HG02840 (cell line): ENCODE measurements around the gene ATMIN.
A peak's percentile ranks its signal among the peaks of the same experiment; 100 is the strongest.

ENCODE experiments used
- ATAC-seq: cut with Tn5 transposase; IDR thresholded peaks from one replicate; pipeline ENCODE4 v1.9.1; 2021; ENCODE audit warnings: mild to moderate bottlenecking, moderate library complexity, moderate number of reproducible peaks; ENCODE audit not compliant: unreplicated experiment, low FRiP score

ATMIN gene

GRCh38 chr16:81035398-81035974 is at the start of gene ATMIN:
ATMIN (plus strand) TSS chr16:81035842; CDS start chr16:81035871, 29 bp downstream.
- peak; percentile 78 for ATAC-seq

DNA sequence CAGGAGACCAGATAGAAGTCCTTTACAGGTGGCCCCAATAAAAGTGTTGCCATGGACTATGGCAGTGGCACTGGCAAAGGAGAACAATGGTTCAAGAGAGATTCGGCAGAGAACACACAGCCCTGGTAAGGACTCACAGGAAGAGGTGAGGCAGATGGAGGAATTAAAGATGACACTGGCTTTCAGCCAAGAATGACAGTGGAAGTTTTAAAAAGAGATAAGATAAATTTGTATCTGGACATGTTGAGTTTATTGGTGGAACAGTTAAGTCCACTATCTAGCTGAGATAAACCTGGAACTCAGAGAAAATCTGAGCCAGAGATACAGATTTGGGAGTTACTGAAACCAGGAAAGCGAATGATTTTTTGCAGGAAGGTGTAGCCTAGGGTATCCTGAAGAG is 49.1 kb upstream of the ATMIN start:
- no peak for ATAC-seq

GRCh38 chr16:80988756-80989155 is 46.9 kb upstream of the ATMIN start:
- ATAC-seq: no peak

GRCh38 chr16:80989801-80990200 is 45.8 kb upstream of the ATMIN start:
- ATAC-seq: no peak

GRCh38 chr16:80990577-80990976 is 45.1 kb upstream of the ATMIN start:
- no peak for ATAC-seq

GRCh38 chr16:80990978-80991377 is 44.7 kb upstream of the ATMIN start:
- ATAC-seq: no peak

- ATAC-seq: no peak
Observed at GRCh38 chr16:80991792-80992430, 43.7 kb upstream of the ATMIN start.

GRCh38 chr16:80992676-80993293 is 42.9 kb upstream of the ATMIN start:
- ATAC-seq: no peak

DNA sequence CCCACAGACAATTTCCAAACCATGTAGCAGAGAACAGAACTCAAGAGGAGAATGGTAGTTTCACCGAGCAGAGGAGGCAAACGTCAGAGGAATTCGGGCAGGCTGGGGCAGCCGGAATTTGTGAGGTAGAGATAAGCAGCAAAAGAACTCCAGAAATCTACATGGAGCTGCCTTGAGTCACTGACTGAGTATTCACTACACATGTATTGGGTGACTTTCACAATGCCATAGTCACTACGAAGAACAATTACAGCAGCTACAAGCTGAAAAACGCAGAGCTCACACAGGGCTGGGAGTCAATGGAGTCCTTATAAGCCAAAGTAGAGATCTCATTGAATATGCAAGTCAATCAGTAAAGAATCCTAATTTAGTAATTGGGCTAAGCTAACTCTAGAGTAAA is 42.3 kb upstream of the ATMIN start:
- no peak for ATAC-seq

- ATAC-seq: no peak
Observed at GRCh38 chr16:80993834-80994233, 41.8 kb upstream of the ATMIN start.

GRCh38 chr16:80994451-80994850 is 41.2 kb upstream of the ATMIN start:
- ATAC-seq: no peak

DNA sequence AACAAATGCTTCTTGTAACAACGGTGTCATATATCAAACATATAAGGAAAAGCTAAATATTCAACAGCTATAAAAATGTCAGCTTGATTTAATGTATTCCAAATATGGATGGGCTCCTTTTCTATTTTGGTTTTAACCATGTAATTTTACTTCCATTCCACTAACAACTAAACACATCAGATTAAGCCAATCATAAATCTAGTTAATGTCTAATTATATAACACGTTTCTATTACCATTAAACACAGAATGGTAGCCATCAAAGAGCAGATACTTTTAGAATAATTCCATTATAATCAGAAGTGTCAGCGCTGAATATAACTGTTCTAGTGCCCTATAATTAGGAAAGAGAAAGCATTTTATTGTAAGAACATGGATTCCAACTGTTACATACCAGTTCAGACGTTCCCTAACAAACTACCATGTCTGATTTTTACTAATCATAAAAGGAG is 38.9 kb upstream of the ATMIN start:
- ATAC-seq: no peak

- peak; percentile 67 for ATAC-seq
Observed at GRCh38 chr16:80997139-80997798, 38.4 kb upstream of the ATMIN start.

- no peak for ATAC-seq
Observed at GRCh38 chr16:80997964-80998620, 37.5 kb upstream of the ATMIN start.

DNA sequence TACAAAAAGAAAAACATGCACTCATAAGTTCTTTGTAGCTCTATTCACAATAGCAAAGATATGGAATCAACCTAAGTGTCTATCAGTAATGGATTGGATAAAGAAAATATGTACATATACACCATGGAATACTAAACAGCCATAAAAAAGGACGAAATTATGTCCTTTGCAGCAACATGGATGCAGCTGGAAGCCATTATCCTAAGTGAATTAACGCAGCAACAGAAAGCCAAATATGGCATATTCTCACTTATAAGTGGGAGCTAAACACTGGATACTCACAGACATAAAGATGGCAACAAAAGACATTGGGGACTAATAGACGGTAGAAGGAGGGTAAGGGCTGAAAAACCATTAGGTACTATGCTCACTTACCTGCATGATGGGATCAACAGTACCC is 34.8 kb upstream of the ATMIN start:
- no peak for ATAC-seq

GRCh38 chr16:81001330-81001729 is 34.3 kb upstream of the ATMIN start:
- ATAC-seq: no peak

DNA sequence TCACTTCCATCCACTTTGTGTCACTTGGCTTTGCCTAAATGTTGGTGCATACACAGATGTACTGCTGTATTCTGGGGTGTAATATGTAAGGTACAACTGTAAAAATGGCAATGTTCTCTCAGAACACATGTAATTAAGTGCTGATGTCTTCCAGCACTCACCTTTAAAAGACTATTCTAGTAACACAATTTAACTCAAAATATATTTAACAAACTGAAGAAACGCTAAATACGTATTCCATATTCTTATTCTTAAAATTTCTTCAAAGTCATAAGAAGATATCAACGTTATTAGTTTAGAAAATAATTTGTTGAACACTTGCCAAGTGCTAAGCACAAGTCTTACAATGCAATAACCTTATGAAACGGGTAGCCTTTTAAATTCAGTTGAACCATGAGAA is 32.6 kb upstream of the ATMIN start:
- no peak for ATAC-seq

DNA sequence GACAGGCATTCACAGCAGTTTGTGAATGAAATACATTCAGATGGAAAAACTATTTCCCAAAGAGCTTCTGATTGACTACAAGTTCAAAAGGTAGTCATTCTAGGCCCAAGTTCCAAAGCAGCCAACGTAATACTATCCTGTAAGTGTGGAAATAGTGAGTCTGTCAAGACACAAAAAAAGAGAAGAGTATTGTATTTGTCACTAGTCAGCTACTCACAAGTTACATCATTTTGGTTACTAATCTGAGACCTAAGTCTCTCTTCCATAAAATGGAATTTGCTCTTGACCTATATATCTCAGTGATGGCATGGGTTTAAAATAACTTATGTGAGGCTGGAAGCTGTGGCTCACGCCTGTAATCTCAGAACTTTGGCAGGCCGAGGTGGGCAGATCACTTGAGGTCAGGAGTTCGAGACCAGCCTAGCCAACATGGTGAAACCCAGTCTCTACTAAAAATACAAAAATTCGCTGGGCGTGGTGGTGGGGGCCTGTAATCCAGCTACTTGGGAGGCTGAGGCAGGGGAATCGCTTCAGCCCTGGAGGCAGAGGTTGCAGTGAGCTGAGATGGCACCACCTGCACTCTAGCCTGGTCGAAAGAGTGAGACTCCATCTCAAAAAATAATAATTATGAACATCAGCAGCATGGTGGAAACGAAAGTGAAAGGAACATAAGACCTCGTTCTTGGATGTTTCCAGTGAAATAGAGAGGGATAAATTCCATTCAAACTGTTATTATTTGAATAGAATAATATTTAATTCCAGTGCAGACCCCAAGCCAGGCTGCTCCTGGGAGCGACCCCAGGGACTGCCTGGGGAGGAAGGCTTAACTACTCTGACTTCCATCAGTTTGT is 31.8 kb upstream of the ATMIN start:
- no peak for ATAC-seq

DNA sequence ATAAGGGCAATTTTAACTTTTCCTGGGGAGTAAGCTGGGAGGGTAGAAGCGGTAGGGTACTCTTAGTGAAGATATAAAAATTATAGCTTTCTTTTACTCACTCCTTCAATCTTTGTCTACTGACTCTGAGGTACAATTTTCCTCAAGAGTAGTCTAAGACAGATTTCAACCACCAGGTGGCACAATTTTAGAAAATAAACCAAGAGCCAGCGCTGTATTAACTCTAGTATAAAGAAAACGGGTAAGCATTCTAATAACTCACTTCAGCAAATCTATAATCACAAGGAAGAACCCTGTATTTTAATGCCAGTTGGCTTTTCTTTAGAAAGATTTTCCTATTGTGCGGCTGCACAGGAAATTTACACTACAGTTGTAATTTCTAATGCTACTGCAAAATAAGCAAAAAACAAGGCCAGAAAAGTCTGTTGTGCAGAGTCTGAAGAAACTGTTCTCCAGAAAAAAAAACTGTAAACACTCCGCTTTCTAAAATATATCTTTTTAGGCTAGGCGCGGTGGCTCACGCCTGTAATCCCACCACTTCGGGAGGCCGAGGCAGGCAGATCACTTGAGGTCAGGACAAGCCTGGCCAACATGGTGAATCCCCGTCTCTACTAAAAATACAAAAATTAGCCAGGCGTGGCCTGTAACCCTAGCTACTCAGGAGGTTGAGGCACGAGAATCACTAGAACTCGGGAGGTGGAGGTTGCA is 30.8 kb upstream of the ATMIN start:
- no peak for ATAC-seq
